Aorta (tissue), 5 donors: ENCODE data around the gene RALB. TPM values are rescaled to one million over a fixed set of nuclear protein-coding genes. Genes with fewer than 3 reads are reported as not detected.

ENCODE experiments used
- ATAC-seq: fragments of 200-7000 bp; cut with Tn5 transposase; one replicate; pipeline ENCODE4 v1.9.1; 2022; ENCODE audit warnings: moderate library complexity; ENCODE audit not compliant: low FRiP score
- DNase-seq, 2 donors: peaks; one replicate each; pipeline ENCODE4 v3.0.0-alpha.2; 2020
- H3K27ac ChIP-seq, 2 donors: one replicate each; pipeline ENCODE4 v1.5.1; 2013; ENCODE audit warnings: low read length in 2 of 2, mild to moderate bottlenecking in 2 of 2, moderate library complexity in 2 of 2, control low read depth in 1 of 2, inconsistent platforms in 1 of 2, low read depth in 1 of 2
- H3K27me3 ChIP-seq, 2 donors: one replicate each; pipeline ENCODE4 v1.6.1; 2013; ENCODE audit warnings: control low read depth in 1 of 2, low read length in 1 of 2, mild to moderate bottlenecking in 1 of 2, moderate library complexity in 1 of 2; ENCODE audit not compliant: insufficient read depth in 2 of 2, control insufficient read depth in 1 of 2
- H3K36me3 ChIP-seq, 2 donors: one replicate each; pipeline ENCODE4 v1.6.1; 2013; ENCODE audit warnings: control low read depth in 1 of 2, low read length in 1 of 2, mild to moderate bottlenecking in 1 of 2; ENCODE audit not compliant: insufficient read depth in 2 of 2, control insufficient read depth in 1 of 2
- H3K4me1 ChIP-seq, 2 donors: one replicate each; pipeline ENCODE4 v1.6.1; 2013; ENCODE audit warnings: low read length in 2 of 2, control low read depth in 1 of 2, mild to moderate bottlenecking in 1 of 2, moderate library complexity in 1 of 2; ENCODE audit not compliant: insufficient read depth in 2 of 2, control insufficient read depth in 1 of 2
- H3K4me3 ChIP-seq, 2 donors: one replicate each; pipeline ENCODE4 v1.5.1; 2013; ENCODE audit warnings: low read length in 2 of 2, control low read depth in 1 of 2, mild to moderate bottlenecking in 1 of 2
- H3K9me3 ChIP-seq: one replicate; pipeline ENCODE4 v1.6.1; 2013; ENCODE audit warnings: mild to moderate bottlenecking, low read length; ENCODE audit not compliant: control insufficient read depth
- WGBS, 2 donors: extraction: QIAGEN DNeasy Blood & Tissue Kit; methylation state at CpG; one replicate each; pipeline ENCODE4 v1.1.7; 2013; 5-methylcytosine and 5-hydroxymethylcytosine counted together
- intact Hi-C, 2 donors: fragments of 100-400 bp; cut with DNase I; formaldehyde crosslinking; loops; one replicate each; pipeline versions ENCODE4 v1.14.2 to v1.15.0; 2022
- polyA plus RNA-seq, 2 donors: library from polyadenylated mRNA; stranded (reverse); fragments of 200-250 nt; gene quantifications; one replicate each; pipeline ENCODE4 v1.2.3, GENCODE V29; 2013
- total RNA-seq, 2 donors: library from RNA; stranded (reverse); fragmentation: NEBNext Ultra II Directional; extraction: Animal tissue kit (Norgen Biotek cat#: 25700); gene quantifications; one replicate each; pipeline ENCODE4 v1.2.1, GENCODE V29; 2021
- donor health status: healthy with polysubstance abuse.
- donor health status: Bipolar disorder and iron deficiency.
- donor health status: DM: no; HTN: no; CAD: no.
- donor health status: DM: no; HTN: no; CAD: no.
- donor health status: DM: yes; HTN: yes; CAD: no.

Gene RALB
- total and polyA plus RNA-seq, 4 donors, result 43.3 to 80.3 (median 50.1) TPM

- Histone ChIP-seq H3K36me3 (no peaks in the 10 kb centered on the region), H3K9me3 (no peaks in the 10 kb centered on the region), H3K4me3 (no peak overlapping the region), H3K27me3 (no peaks in the 10 kb centered on the region), H3K27ac (no peak overlapping the region), H3K4me1 (no peaks in the 10 kb centered on the region)
- DNase-seq (peak in 1 of 2 donors; percentile 34), ATAC-seq (no peak)
- 72 to 91% methylated on average over 6 of the region's 6 CpGs for WGBS, 2 donors
- intact Hi-C loops, result loop anchor here (2.0 to 10.0 kb wide), 5 partner anchors 59 to 607 kb away; partner anchors contain the start of genes RALB (in 2 of the 2), PTPN4 (in 1 of the 2) and TMEM185B (in 1 of the 2)
These were observed 59.4 kb downstream of the RALB start for GRCh38 chr2:120312076-120312475.

- ATAC-seq, result peak; percentile 86
- no peaks in the 10 kb centered on the region for H3K9me3 ChIP-seq
- H3K36me3 ChIP-seq, result no peaks in the 10 kb centered on the region
- intact Hi-C loops, result loop anchor here (2.0 to 10.0 kb wide), 5 partner anchors 60 to 608 kb away; partner anchors contain the start of genes RALB (in 2 of the 2), PTPN4 (in 1 of the 2) and TMEM185B (in 1 of the 2)
- WGBS, 2 donors, result 4 to 6% methylated on average over 38 of the region's 38 CpGs
- peak overlapping the region; percentile 27 to 42 for H3K4me3 ChIP-seq
- H3K4me1 ChIP-seq, result no peaks in the 10 kb centered on the region
- H3K27ac ChIP-seq, result no peak overlapping the region
- no peaks in the 10 kb centered on the region for H3K27me3 ChIP-seq
- DNase-seq, result peak; percentile 88 to 92
These were observed 60.4 kb downstream of the RALB start for GRCh38 chr2:120312860-120313694.

GRCh38 chr2:120313695-120314615 lies 61.3 kb downstream of the RALB start:
- H3K27ac ChIP-seq, result no peak overlapping the region
- WGBS, 2 donors, result 75 to 79% methylated on average over 39 of the region's 39 CpGs
- no peak overlapping the region for H3K4me3 ChIP-seq
- DNase-seq (peak in 1 of 2 donors; percentile 78), ATAC-seq (peak; percentile 19)
- H3K4me1 ChIP-seq, result no peaks in the 10 kb centered on the region
- intact Hi-C loops, result loop anchor here (2.0 to 10.0 kb wide), 5 partner anchors 61 to 609 kb away; partner anchors contain the start of genes RALB (in 2 of the 2), PTPN4 (in 1 of the 2) and TMEM185B (in 1 of the 2)
- H3K9me3 ChIP-seq, result no peaks in the 10 kb centered on the region
- no peaks in the 10 kb centered on the region for H3K36me3 ChIP-seq
- no peaks in the 10 kb centered on the region for H3K27me3 ChIP-seq

GRCh38 chr2:120314690-120315366 lies 62.2 kb downstream of the RALB start:
- H3K27ac ChIP-seq, result no peak overlapping the region

GRCh38 chr2:120315367-120316033 lies 62.8 kb downstream of the RALB start:
- DNase-seq (peak in 1 of 2 donors; percentile 68), ATAC-seq (no peak)
- Histone ChIP-seq H3K9me3 (no peaks in the 10 kb centered on the region), H3K36me3 (no peaks in the 10 kb centered on the region), H3K27me3 (no peaks in the 10 kb centered on the region), H3K4me1 (no peaks in the 10 kb centered on the region), H3K27ac (no peak overlapping the region), H3K4me3 (no peak overlapping the region)
- WGBS, 2 donors, result 90 to 93% methylated on average over 17 of the region's 17 CpGs
- intact Hi-C loops, result loop anchor here (10.0 kb wide), 2 partner anchors 561 to 611 kb away; partner anchors contain the start of gene PTPN4 (in 1 of the 2)

More at GRCh38 chr2:120314690-120315366, 62.2 kb downstream of the RALB start:
- Histone ChIP-seq H3K4me3 (no peak overlapping the region), H3K27me3 (no peaks in the 10 kb centered on the region), H3K9me3 (no peaks in the 10 kb centered on the region), H3K4me1 (no peaks in the 10 kb centered on the region), H3K36me3 (no peaks in the 10 kb centered on the region)
- intact Hi-C loops, result loop anchor here (5.0 to 10.0 kb wide), 4 partner anchors 63 to 610 kb away; partner anchors contain the start of genes PTPN4 (in 1 of the 2), RALB (in 1 of the 2) and TMEM185B (in 1 of the 2)
- ATAC-seq (no peak), DNase-seq (peak in 1 of 2 donors; percentile 65)
- WGBS, 2 donors, result 91 to 93% methylated on average over 19 of the region's 19 CpGs

- peak in 1 of 2 donors; percentile 59 for DNase-seq
- intact Hi-C loops, result loop anchor here (10.0 kb wide), 2 partner anchors 561 to 611 kb away; partner anchors contain the start of gene PTPN4 (in 1 of the 2)
- 89 to 90% methylated on average over 5 of the region's 5 CpGs for WGBS, 2 donors
- Histone ChIP-seq H3K4me1 (no peaks in the 10 kb centered on the region), H3K4me3 (no peak overlapping the region), H3K27me3 (no peaks in the 10 kb centered on the region), H3K36me3 (no peaks in the 10 kb centered on the region), H3K27ac (no peak overlapping the region), H3K9me3 (no peaks in the 10 kb centered on the region)
- ATAC-seq, result no peak
These were observed 63.4 kb downstream of the RALB start for GRCh38 chr2:120316071-120316470.

- H3K27me3 ChIP-seq, result no peaks in the 10 kb centered on the region
These were observed 64.0 kb downstream of the RALB start for GRCh38 chr2:120316528-120317179.

More at GRCh38 chr2:120316528-120317179, 64.0 kb downstream of the RALB start:
- Histone ChIP-seq H3K9me3 (no peaks in the 10 kb centered on the region), H3K36me3 (no peaks in the 10 kb centered on the region), H3K4me3 (no peak overlapping the region), H3K4me1 (no peaks in the 10 kb centered on the region), H3K27ac (no peak overlapping the region)
- 95 to 97% methylated on average over 15 of the region's 15 CpGs for WGBS, 2 donors
- intact Hi-C loops, result loop anchor here (10.0 kb wide), 2 partner anchors 562 to 612 kb away; partner anchors contain the start of gene PTPN4 (in 1 of the 2)
- ATAC-seq, result no peak
- peak in 1 of 2 donors; percentile 59 for DNase-seq
